Measurements from ENCODE around the gene KCNN2. TPM values are rescaled to one million over a fixed set of nuclear protein-coding genes. Genes with fewer than 3 reads are reported as not detected.

The KCNN2 gene
- total and polyA plus RNA-seq, 9 of the 15 experiments (the other 6 are each of a cell fraction or from before 2014, with no cell fraction given), result 0.07 TPM; not detected in 8

DNA sequence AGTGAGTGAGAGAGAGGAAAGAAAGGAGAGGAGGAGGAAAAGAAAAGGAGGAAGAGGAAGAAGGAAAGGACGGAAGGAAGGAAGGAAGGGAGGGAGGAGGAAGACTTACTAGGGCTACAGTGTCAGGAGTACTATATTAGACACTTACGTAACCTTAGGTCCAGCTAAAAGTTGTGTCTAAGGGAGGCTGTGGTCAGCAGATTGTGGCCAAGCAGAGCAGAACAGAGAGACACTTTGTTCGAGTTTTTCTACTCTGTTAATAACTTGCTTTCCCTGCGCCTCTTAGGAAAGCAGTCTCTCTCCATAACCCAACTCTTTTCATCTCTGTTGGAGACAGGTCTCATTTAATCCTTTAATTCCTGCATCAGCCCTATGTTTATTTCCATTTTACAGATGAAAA, 138.9 kb downstream of the KCNN2 start (continued):
- TF ChIP-seq, protein P1, sequence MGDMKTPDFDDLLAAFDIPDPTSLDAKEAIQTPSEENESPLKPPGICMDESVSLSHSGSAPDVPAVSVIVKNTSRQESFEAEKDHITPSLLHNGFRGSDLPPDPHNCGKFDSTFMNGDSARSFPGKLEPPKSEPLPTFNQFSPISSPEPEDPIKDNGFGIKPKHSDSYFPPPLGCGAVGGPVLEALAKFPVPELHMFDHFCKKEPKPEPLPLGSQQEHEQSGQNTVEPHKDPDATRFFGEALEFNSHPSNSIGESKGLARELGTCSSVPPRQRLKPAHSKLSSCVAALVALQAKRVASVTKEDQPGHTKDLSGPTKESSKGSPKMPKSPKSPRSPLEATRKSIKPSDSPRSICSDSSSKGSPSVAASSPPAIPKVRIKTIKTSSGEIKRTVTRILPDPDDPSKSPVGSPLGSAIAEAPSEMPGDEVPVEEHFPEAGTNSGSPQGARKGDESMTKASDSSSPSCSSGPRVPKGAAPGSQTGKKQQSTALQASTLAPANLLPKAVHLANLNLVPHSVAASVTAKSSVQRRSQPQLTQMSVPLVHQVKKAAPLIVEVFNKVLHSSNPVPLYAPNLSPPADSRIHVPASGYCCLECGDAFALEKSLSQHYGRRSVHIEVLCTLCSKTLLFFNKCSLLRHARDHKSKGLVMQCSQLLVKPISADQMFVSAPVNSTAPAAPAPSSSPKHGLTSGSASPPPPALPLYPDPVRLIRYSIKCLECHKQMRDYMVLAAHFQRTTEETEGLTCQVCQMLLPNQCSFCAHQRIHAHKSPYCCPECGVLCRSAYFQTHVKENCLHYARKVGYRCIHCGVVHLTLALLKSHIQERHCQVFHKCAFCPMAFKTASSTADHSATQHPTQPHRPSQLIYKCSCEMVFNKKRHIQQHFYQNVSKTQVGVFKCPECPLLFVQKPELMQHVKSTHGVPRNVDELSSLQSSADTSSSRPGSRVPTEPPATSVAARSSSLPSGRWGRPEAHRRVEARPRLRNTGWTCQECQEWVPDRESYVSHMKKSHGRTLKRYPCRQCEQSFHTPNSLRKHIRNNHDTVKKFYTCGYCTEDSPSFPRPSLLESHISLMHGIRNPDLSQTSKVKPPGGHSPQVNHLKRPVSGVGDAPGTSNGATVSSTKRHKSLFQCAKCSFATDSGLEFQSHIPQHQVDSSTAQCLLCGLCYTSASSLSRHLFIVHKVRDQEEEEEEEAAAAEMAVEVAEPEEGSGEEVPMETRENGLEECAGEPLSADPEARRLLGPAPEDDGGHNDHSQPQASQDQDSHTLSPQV (IDR thresholded peaks at IDR 0.05), result no peak
- TF ChIP-seq KDM2B (CRISPR knock-in tag; IDR thresholded peaks at IDR 0.05) (no peak), ZNF311 (CRISPR knock-in tag; IDR thresholded peaks at IDR 0.05) (no peak), ILF3 (IDR thresholded peaks at IDR 0.05; ENCODE audit: borderline replicate concordance) (no peak), HNRNPLL (IDR thresholded peaks at IDR 0.05; ENCODE audit: low read depth, low read length, poor library complexity, severe bottlenecking) (no peak)

DNA sequence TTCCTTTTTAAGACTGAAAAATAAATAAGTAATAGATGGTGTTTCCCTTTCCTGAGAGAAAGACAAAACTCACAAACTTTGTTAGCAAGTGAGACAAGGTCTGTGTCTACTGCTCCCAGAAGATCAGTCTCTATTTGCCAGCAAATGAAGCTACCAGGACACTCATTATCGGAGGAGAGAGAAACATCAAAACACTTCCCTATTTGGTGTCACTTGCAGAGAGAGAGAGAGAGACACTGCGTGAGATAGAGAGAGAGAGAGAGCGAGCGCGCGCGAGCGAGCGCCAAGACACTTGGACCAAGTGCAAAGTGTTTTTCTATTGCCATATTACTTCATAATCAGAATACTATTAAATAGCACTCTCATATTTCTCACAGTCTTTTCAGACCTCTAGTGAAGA, 142.7 kb downstream of the KCNN2 start:
- Histone ChIP-seq H3K4me3 (no peak overlapping the region), H3K9me1 (ENCODE audit: control insufficient read depth, insufficient read depth, low read length) (no peaks in the 10 kb centered on the region), H3K27me3 (ENCODE audit: control insufficient read depth in 2 of 2, insufficient read depth in 2 of 2, low read length in 2 of 2) (no peaks in the 10 kb centered on the region), H3K79me2 (ENCODE audit: control insufficient read depth, insufficient read depth, low read length) (no peaks in the 10 kb centered on the region), H3K36me3 (ENCODE audit: control insufficient read depth, insufficient read depth, low read length) (no peaks in the 10 kb centered on the region), H3K9ac (ENCODE audit: insufficient read depth in 1 of 2, low read depth in 2 of 2, low read length in 2 of 2) (no peak overlapping the region), H3K27ac (ENCODE audit: extremely low read depth, low read depth, low read length) (no peak overlapping the region), H4K20me1 (replicated peaks; ENCODE audit: control insufficient read depth, insufficient read depth, low read length) (no peaks in the 10 kb centered on the region), H3K4me1 (replicated peaks in 1 of 2; ENCODE audit: control insufficient read depth in 2 of 2, insufficient read depth in 2 of 2, low read length in 2 of 2) (no peaks in the 10 kb centered on the region), H3K4me2 (ENCODE audit: insufficient read depth, low read length) (no peak overlapping the region), H3K9me3 (replicated peaks; ENCODE audit: control insufficient read depth, insufficient read depth, low read depth, low read length) (no peaks in the 10 kb centered on the region), H2AFZ (ENCODE audit: low read depth, low read length) (no peak overlapping the region)
- POLR2A ChIA-PET, result no interaction called here
- CTCF ChIA-PET (ENCODE audit: low intra/inter-chr PET ratio), result no interaction called here
- WGBS (ENCODE audit: insufficient coverage, low coverage, missing lambda C conversion rate), result 32% methylated on average over 6 of the region's 9 CpGs
- DNase-seq (ENCODE audit: extremely low read depth in 1 of 4, low spot score in 3 of 4) (no peak), ATAC-seq (no peak), FAIRE-seq (no peak)
- BruUV-seq (replicated peaks), result no TSS peak
- in situ Hi-C loops (cut with MboI), result no loop called here
- intact Hi-C loops (cut with micrococcal nuclease), result no loop called here
- TF ChIP-seq, protein P2, sequence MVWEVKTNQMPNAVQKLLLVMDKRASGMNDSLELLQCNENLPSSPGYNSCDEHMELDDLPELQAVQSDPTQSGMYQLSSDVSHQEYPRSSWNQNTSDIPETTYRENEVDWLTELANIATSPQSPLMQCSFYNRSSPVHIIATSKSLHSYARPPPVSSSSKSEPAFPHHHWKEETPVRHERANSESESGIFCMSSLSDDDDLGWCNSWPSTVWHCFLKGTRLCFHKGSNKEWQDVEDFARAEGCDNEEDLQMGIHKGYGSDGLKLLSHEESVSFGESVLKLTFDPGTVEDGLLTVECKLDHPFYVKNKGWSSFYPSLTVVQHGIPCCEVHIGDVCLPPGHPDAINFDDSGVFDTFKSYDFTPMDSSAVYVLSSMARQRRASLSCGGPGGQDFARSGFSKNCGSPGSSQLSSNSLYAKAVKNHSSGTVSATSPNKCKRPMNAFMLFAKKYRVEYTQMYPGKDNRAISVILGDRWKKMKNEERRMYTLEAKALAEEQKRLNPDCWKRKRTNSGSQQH (CRISPR knock-in tag; IDR thresholded peaks at IDR 0.05), result no peak
- TF ChIP-seq RBM34 (IDR thresholded peaks at IDR 0.05; ENCODE audit: borderline replicate concordance, insufficient read depth, low read length) (no peak), NRF1 (conservative IDR thresholded peaks at IDR 0.05 in 1 of 2, IDR thresholded peaks at IDR 0.05 in 1 of 2) (no peak), ASH1L (IDR thresholded peaks at IDR 0.05; ENCODE audit: borderline replicate concordance, low read depth, partially characterized antibody) (no peak), ERF (CRISPR knock-in tag; IDR thresholded peaks at IDR 0.05) (no peak), PTRF (tag; IDR thresholded peaks at IDR 0.05) (no peak), GATAD2B (IDR thresholded peaks at IDR 0.05; ENCODE audit: borderline replicate concordance) (no peak), CBX1 (IDR thresholded peaks at IDR 0.05; ENCODE audit: low read depth) (no peak), EGR1 (conservative IDR thresholded peaks at IDR 0.05) (no peak), ZNF444 (CRISPR knock-in tag; IDR thresholded peaks at IDR 0.05) (no peak), ZNF133 (CRISPR knock-in tag; IDR thresholded peaks at IDR 0.05) (no peak)
- TF ChIP-seq, protein P3, sequence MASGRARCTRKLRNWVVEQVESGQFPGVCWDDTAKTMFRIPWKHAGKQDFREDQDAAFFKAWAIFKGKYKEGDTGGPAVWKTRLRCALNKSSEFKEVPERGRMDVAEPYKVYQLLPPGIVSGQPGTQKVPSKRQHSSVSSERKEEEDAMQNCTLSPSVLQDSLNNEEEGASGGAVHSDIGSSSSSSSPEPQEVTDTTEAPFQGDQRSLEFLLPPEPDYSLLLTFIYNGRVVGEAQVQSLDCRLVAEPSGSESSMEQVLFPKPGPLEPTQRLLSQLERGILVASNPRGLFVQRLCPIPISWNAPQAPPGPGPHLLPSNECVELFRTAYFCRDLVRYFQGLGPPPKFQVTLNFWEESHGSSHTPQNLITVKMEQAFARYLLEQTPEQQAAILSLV (tag; IDR thresholded peaks at IDR 0.05), result no peak

Measured in K562 (cell line).